ENCODE data around the gene OBSL1. TPM values are rescaled to one million over a fixed set of nuclear protein-coding genes. Genes with fewer than 3 reads are reported as not detected.

OBSL1 gene
- total RNA-seq, 2 experiments from 2014 or later: 1.3 to 1.4 TPM

- POLR2A ChIA-PET: no interaction called here
- CTCF ChIA-PET: interaction anchor here (2.5 kb wide), 1 partner anchor 27 kb away, joined by 6 read pairs; no protein-coding TSS in a partner anchor
- intact Hi-C loops (cut with micrococcal nuclease): no loop called here
- Mint-ChIP-seq H3K27ac (no peak overlapping the region), H3K27me3 (no peaks in the 10 kb centered on the region), H3K4me3 (no peak overlapping the region), H3K36me3 (ENCODE audit: low read depth) (peaks cover 13% of the 10 kb centered on the region), H3K4me1 (ENCODE audit: low read depth) (peaks cover 15% of the 10 kb centered on the region), H3K9me3 (no peaks in the 10 kb centered on the region)
- TF ChIP-seq CTCF (IDR thresholded peaks at IDR 0.05): no peak
- ATAC-seq: no peak
- no peak for DNase-seq
Measured at GRCh38 chr2:219615894-219616293, 44.6 kb upstream of the OBSL1 start.

DNA sequence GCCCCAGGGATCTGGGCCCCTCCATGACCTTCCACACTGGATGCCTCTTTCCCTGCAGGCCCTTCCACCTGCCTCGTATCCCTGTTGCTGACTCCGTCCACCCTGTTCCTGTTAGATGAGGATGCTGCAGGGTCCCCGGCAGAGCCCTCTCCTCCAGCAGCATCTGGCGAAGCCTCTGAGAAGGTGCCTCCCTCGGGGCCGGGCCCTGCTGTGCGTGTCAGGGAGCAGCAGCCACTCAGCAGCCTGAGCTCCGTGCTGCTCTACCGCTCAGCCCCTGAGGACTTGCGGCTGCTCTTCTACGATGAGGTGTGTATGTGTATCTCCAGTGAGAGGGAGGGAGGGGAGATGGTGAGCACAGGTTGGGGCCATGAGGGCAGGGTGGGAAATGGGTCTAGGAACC, 43.7 kb upstream of the OBSL1 start:
- ChIA-PET POLR2A (no interaction called here), CTCF (interaction anchor here (2.5 kb wide), 1 partner anchor 28 kb away, joined by 6 read pairs; no protein-coding TSS in a partner anchor)
- intact Hi-C loops (cut with micrococcal nuclease): no loop called here
- H3K4me3 Mint-ChIP-seq: no peak overlapping the region
- no peak for TF ChIP-seq CTCF (IDR thresholded peaks at IDR 0.05)
- H3K36me3 Mint-ChIP-seq (ENCODE audit: low read depth): peaks cover 14% of the 10 kb centered on the region
- H3K27ac Mint-ChIP-seq: no peak overlapping the region
- ATAC-seq: no peak
- H3K27me3 Mint-ChIP-seq: no peaks in the 10 kb centered on the region
- no peaks in the 10 kb centered on the region for H3K9me3 Mint-ChIP-seq
- DNase-seq: no peak
- peaks cover 15% of the 10 kb centered on the region for H3K4me1 Mint-ChIP-seq (ENCODE audit: low read depth)

DNA sequence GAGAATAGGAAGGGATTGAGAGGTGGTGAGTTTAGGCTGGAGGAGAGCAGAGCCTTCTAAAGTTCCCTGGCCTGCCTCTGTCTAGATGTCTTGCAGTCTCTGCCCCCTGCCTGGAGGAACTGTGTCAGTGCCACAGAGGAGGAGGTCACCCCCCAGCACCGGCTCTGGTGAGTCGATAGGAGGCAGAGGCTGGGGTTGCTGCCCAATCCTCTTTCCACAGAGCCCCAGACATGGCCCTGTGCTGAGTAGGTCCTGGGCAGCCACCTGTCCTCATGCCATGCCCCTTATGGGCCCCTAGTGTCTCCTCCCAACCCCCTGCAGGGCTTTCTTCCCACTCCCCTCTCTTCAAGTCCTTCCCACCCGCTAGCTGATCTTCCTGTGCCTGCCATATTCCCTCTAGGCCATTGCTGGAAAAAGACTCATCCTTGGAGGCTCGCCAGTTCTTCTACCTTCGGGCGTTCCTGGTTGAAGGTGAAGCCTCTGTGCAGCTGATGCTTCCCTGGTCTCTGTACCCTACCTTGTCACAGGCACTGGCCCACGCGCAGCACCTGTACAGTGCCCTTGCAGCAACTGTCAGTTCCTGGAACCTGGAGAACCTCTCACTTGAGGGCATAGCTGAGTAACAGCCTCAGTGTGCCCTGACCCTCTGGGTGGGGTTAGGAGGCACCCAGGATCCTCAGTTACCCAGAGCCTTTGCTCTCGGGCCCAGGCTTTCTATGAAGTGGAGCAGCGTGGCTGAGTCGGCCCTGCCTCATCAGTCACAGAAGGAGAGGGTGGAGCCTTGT, 42.9 kb upstream of the OBSL1 start:
- ATAC-seq: no peak
- intact Hi-C loops (cut with micrococcal nuclease): no loop called here
- no peak overlapping the region for H3K27ac Mint-ChIP-seq

DNA sequence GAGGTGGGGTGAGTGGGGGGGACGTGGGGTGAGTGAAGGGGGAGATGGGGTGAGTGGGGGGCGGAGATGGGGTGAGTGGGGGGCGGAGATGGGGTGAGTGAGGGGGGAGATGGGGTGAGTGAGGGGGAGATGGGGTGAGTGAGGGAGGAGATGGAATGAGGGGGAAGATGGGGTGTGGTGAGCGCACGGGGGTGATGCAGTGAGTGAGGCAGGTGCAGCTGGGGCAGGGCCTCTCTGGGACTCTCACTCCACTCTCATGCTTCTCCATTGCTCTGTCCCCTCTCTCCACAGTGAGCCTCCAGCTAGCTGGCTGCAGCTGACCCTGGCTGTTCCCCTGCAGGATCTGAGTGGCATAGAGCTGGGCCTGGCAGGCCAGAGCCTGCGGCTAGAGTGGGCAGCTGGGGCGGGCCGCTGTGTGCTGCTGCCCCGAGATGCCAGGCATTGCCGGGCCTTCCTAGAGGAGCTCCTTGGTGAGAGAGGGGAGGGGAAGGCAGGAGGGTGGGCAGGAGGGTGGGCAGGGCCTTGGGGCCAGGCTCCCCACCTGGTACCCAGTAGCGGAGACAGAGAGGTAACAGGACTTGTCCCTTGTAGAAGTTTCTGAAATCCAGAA, 42.2 kb upstream of the OBSL1 start:
- peaks cover 15% of the 10 kb centered on the region for H3K4me1 Mint-ChIP-seq (ENCODE audit: low read depth)
- DNase-seq: no peak
- POLR2A ChIA-PET: no interaction called here
- no peaks in the 10 kb centered on the region for H3K27me3 Mint-ChIP-seq
- ATAC-seq: no peak
- no peak for TF ChIP-seq CTCF (IDR thresholded peaks at IDR 0.05)
- H3K4me3 Mint-ChIP-seq: no peak overlapping the region
- H3K36me3 Mint-ChIP-seq (ENCODE audit: low read depth): peaks cover 16% of the 10 kb centered on the region
- intact Hi-C loops (cut with micrococcal nuclease): no loop called here
- CTCF ChIA-PET: interaction anchor here (1.3 to 2.5 kb wide), 2 partner anchors 29 to 53 kb away, joined by 4 to 6 read pairs; no protein-coding TSS in a partner anchor
- no peaks in the 10 kb centered on the region for H3K9me3 Mint-ChIP-seq
- no peak overlapping the region for H3K27ac Mint-ChIP-seq

More for the DNA sequence above, 42.9 kb upstream of the OBSL1 start:
- Mint-ChIP-seq H3K4me1 (ENCODE audit: low read depth) (peaks cover 15% of the 10 kb centered on the region), H3K4me3 (no peak overlapping the region), H3K36me3 (ENCODE audit: low read depth) (peaks cover 16% of the 10 kb centered on the region), H3K9me3 (no peaks in the 10 kb centered on the region), H3K27me3 (no peaks in the 10 kb centered on the region)
- ChIA-PET POLR2A (no interaction called here), CTCF (interaction anchor here (1.3 to 2.5 kb wide), 2 partner anchors 28 to 54 kb away, joined by 4 to 6 read pairs; no protein-coding TSS in a partner anchor)
- no peak for TF ChIP-seq CTCF (IDR thresholded peaks at IDR 0.05)
- no peak for DNase-seq
